ENCODE results near the gene HK3.

Gene HK3

DNA sequence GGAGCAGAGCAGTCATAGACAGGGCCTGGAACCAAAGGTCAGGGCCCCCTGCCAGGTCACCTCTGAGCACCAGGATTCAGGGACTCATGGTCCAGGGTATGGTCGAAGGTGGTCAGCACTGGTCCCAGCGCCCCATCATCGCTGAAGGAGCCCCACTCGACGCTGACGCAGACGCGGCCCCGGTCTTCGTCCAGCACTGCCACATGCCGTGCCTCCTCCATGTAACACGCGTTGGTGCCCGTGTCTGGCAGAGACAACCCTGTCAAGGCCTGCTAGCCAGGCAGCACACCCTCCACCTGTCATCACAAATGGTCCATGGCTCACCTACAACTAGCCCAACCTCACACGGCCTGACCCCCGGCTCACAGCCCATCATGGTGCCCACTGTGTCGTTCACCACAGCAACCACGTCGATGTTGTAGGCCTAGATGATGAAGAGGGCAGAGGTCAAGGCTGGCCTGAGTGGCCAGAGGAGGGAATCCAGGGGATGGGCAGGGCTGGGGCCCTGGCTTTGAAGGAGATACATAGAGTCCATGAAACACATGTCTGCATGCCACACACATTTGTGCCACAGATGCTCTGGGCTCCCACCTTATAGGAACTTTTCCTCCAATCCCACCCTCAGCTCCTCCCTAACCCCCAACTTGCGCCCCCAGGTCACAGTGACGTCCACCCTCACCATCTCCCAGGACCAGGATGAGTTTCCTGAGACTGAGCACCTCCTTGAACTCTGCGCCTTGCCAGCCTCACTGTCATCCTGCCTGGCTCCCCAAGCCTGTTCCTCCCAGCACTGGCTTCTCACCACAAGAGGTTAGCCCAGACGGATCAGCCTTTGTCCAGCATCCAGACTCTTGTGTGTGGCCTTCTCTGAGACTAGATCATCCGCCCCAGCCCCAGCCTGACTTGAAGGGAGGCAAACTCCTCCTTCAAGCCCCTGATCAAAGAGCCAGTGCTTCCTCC, 9.5 kb downstream of the HK3 start:
- H3K4me3 ChIP-seq (replicated peaks in 1 of 2; ENCODE audit: low read depth in 2 of 2, low read length in 2 of 2) = no peak overlapping the region
- TF ChIP-seq, protein P1, sequence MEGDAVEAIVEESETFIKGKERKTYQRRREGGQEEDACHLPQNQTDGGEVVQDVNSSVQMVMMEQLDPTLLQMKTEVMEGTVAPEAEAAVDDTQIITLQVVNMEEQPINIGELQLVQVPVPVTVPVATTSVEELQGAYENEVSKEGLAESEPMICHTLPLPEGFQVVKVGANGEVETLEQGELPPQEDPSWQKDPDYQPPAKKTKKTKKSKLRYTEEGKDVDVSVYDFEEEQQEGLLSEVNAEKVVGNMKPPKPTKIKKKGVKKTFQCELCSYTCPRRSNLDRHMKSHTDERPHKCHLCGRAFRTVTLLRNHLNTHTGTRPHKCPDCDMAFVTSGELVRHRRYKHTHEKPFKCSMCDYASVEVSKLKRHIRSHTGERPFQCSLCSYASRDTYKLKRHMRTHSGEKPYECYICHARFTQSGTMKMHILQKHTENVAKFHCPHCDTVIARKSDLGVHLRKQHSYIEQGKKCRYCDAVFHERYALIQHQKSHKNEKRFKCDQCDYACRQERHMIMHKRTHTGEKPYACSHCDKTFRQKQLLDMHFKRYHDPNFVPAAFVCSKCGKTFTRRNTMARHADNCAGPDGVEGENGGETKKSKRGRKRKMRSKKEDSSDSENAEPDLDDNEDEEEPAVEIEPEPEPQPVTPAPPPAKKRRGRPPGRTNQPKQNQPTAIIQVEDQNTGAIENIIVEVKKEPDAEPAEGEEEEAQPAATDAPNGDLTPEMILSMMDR (IDR thresholded peaks at IDR 0.05; ENCODE audit: low read depth, low read length) = no peak
- DNase-seq (ENCODE audit: low read depth in 2 of 2) = no peak

DNA sequence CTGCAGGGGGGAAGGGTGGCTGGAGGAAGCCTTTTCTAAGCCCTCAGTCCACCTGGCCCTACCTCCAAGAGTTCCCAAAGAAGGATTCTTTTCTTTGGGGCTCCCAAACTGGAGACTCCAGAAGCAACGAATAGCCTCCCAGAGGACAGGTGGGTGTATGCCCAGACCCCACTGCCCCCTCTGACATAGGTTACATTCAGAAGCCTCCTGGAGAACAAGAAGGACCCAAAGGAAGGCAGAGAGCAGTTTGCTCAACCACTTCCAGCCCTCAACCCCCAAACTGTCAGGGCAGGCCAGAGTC, 10.3 kb downstream of the HK3 start:
- no peak for DNase-seq (ENCODE audit: low read depth in 2 of 2)
- no peak overlapping the region for H3K4me3 ChIP-seq (replicated peaks in 1 of 2; ENCODE audit: low read depth in 2 of 2, low read length in 2 of 2)
- TF ChIP-seq, protein P1 (IDR thresholded peaks at IDR 0.05; ENCODE audit: low read depth, low read length) = no peak

DNA sequence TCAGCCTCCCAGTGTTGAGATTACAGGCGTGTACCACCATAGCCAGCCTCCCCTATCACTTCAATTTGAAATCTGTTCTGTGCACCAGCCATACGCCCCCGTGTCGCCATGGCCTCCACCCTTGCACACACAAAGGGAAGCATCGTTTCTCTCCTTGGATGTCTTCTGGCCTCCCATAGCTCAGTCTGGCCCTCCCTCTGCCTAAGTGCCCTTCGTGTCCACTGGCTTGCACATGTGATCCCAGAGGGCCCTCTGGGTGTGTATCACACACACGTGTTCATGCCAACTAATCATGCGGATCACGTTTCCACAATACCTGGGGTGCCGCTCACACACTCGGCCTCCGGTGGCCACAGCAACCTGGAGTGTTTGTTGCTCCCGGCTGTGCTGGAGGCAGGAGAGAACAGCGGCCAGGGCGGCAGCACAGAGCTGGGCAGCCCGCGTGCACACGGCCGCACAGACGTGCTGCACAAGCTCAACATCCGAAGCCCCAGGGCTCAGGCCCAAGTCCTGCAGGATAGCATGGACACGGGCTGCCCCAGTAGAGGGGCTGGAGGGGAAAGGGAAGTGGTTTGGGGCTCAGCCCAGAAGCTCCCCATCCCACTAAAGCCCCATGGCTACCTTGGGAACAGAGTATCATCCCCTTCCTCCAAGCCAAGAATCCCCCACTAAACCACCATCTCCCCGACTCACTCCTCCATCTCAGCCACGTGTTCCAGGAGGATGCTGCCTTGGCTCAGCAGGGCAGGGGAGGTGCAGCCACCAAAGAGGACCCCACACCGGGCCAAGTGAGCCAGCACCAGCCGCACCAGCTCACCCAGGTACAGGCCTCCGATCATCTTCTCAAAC, 10.9 kb downstream of the HK3 start:
- no peak for DNase-seq (ENCODE audit: low read depth in 2 of 2)
- no peak overlapping the region for H3K4me3 ChIP-seq (replicated peaks in 1 of 2; ENCODE audit: low read depth in 2 of 2, low read length in 2 of 2)
- TF ChIP-seq, protein P1 (IDR thresholded peaks at IDR 0.05; ENCODE audit: low read depth, low read length) = no peak

DNA sequence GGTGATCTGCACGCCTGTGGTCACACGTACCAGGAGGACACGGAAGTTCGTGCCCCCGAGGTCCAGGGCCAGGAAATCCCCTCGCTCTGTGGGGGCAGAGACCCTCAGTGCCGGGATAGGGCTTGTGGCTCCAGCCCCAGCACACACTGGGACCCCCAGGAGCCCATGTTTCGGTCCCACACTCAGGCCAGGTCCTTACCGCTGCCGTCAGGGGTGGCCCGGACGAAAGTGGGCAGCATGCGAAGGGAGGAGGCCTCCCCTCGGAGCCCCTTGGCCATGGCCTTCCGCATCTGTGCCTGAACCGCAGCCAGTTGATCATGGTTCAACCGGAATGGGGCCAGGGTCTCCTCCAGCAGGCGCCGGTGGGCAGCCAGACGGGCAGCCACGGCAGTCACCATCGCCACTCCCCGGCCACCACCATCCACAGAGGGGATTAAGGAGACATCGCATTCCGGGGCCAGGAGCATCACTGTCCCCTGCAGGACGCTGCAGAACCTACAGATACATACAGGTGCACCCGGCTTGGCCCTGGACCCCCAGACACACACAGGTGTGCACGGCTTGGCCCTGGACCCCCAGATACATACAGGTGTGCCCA, 11.8 kb downstream of the HK3 start:
- H3K4me3 ChIP-seq (replicated peaks in 1 of 2; ENCODE audit: low read depth in 2 of 2, low read length in 2 of 2) = no peak overlapping the region
- TF ChIP-seq, protein P1 (IDR thresholded peaks at IDR 0.05; ENCODE audit: low read depth, low read length) = no peak
- DNase-seq (ENCODE audit: low read depth in 2 of 2) = no peak

DNA sequence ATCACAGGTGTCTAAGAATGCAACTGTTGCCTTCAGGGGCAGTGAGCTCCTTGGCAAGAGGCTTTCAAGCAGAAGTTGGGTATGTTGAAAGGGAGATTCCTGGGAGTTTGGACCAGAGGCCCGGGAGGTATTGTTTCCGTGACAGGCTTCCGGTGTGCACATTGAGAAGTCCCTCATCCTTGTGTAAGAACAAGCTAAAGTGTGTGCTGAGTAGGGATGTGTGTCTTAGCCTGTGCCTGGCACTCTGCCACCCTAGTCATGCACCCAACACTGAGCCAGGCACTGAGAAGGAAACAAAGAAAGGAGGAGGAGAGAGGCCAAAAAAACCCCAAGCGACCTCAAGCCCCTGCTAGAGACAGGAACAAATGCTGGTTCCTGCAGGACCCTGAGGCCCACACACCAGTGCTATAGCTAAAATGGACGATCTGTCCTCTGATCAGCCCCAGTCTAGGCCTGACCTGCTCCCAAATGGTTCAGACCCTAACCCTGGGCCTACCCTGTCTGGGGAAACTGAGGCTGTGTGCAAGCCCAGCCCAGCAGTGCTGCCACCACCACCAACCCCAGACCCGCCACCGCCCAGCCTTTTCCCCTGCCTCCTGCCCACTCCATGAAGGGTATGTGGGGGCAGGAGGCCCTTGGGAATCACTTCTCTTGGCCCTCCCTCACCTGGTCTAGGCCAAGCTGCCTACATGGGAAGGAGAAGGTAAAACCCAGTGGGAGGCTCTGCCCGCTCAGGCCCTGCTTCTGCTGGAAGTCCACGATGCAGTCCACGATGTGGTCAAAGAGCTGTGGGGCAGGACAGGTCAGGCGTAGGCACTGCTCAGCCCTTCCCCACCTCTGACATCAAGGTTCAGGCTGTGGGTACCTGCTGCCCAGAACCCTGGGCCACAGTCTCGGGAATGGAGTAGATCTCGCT, 12.6 kb downstream of the HK3 start:
- no peak for DNase-seq (ENCODE audit: low read depth in 2 of 2)
- H3K4me3 ChIP-seq (replicated peaks in 1 of 2; ENCODE audit: low read depth in 2 of 2, low read length in 2 of 2) = no peak overlapping the region
- TF ChIP-seq, protein P1 (IDR thresholded peaks at IDR 0.05; ENCODE audit: low read depth, low read length) = no peak

DNA sequence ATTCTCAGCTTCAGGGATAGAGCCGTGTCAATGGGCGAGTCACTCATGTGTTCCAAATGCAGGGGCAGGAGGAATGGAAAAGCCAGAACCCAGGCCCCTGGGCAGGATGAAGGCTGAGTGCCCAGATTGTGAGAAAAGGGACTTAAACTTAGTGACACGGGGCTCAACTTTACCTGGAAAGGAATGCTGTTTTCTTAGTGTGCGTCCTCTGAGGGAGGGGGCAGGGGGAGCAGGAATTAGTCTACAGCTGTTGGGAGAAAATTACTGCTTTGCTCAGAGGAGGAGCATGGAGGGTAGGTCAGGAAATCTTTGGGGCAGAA, 14.6 kb downstream of the HK3 start:
- DNase-seq (ENCODE audit: low read depth in 2 of 2) = no peak
- no peak overlapping the region for H3K4me3 ChIP-seq (replicated peaks in 1 of 2; ENCODE audit: low read depth in 2 of 2, low read length in 2 of 2)
- TF ChIP-seq, protein P1 (IDR thresholded peaks at IDR 0.05; ENCODE audit: low read depth, low read length) = no peak
